GM21526 (cell line): ENCODE data around the gene ISCA2.
A peak's percentile ranks its signal among the peaks of the same experiment; 100 is the strongest.
"Not testable (repeated sequence)": the region's sequence is repeated elsewhere in the genome, so short reads cannot be mapped to it uniquely, and the experiment has no call there.

Experiments used
- ATAC-seq: cut with Tn5 transposase; IDR thresholded peaks from one replicate; pipeline ENCODE4 v1.9.1; 2021; ENCODE audit warnings: moderate library complexity; ENCODE audit not compliant: unreplicated experiment, low FRiP score

The ISCA2 gene, protein sequence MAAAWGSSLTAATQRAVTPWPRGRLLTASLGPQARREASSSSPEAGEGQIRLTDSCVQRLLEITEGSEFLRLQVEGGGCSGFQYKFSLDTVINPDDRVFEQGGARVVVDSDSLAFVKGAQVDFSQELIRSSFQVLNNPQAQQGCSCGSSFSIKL

DNA sequence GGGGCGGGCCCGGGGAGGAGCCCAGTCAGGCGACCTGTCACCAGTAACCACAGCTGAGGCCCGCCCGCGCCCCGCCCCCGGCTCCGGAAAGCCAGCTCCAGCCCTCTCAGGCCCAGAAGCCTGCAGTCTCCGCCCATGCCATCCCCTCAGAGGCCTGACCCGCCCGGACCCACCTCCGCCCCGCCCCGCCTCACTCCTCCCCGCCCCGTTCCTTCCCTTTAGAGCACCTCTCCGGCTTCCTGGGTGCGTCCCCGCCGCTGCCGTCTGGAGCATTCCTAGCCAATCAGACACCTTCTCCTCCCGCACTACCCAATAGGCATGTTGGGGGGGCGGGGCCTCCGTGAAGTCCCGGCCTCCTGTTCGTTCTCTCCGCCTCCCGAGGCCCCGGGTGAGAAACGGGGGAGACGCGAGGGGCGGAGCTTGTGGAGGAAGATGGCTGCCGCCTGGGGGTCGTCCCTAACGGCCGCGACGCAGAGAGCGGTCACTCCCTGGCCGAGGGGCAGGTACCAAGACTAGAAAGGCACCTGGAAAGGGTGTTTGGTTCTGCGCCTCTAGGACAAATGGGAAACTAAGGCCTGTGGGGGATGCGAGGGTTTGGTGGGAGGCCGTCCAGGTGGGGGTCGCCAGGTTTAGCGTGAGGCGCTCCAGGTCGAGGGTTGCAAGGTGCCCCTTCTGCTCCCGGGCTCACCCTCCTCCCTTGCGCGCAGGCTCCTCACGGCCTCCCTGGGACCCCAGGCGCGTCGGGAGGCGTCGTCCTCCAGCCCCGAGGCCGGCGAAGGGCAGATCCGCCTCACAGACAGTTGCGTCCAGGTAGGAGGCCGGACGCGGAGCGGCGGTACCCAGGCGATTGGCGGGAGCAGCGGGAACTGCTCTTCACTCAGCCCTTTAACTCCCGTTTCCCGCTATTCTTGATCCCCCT lies at the start of gene ISCA2:
TSS of gene ISCA2 (plus strand) at position 423 of the 919 bp plus-strand sequence. CDS start at position 433, 10 bp downstream.
- ATAC-seq: peak; percentile 84

DNA sequence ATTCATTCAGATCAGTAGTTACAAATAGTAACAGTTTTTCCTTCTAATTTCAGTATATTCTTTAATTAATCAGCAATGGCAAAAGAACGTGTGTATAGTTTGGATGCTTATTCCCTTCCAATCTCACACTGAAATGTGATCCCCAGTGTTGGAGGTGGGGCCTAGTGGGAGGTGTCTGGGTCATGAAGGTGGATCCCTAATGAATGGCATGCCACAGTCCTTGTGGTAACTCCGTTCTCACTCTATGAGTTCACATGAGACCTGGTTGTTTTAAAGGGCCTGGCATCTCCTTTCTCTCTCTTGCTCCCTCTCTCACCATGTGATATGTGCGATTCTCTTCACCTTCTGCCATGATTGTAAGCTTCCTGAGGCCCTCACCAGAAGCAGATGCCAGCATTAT lies 48.7 kb upstream of the ISCA2 start:
- ATAC-seq: no peak

DNA sequence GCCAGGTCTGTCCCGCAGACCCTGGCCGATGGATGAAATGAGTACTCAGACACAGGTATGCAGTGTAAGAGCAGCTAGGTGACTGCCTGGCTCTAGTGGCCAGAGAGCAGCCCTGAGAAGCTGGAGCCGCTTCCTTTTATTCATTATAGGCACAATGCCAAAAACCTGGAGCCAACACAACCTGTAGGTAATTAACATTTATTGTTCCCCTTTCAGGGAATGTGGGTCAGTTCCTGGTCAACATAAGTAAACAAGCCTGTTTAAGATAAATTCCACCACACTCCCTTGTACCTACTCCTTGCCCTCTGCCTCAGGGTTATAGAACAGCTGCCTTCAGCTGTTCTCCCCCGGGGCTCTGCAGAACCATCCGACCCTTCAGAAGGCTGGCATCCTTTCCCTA lies 39.2 kb upstream of the ISCA2 start:
- ATAC-seq: not testable (repeated sequence)

DNA sequence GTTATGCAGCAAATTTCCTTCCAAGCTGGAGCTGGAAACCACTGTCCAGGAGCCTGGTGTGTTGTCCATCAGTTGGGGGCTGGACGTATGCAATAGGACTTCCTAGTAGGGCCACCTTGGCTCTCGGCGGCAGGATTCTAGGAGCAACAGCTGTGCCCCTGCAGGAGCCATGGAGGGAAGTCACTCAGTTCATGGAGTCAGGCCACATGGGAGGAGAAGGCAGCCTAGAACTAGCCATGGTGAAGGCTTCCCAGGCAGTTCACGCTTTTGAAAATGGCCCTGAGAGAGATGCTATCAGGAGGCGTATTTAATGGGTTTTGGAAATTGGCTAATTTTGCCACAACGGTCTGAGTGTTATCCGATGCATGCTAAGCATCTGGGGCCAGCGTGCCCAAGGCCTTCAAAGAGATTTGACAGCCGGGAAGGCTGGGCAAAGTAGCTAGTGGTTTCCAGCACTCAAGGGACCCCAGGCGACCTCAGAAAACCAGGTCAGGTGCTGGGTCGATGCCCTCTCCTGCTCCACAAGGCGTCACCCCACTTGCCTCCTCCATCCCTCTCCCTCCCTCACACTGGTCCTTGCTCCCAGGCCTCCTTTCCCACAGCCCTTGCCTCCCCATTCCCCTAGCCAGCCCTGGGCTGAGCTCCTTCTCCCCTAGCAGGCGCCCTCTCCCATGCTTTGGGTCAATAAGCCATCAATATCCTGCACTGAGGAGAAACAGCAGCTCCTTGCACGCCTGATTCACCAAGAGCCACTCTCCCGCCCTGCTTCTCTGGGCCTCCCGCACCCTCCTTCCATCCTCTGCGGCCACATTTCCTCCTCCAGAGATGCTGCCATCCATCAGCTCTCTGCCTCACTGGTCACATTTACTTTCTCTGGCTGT lies 36.6 kb upstream of the ISCA2 start:
- no peak for ATAC-seq

DNA sequence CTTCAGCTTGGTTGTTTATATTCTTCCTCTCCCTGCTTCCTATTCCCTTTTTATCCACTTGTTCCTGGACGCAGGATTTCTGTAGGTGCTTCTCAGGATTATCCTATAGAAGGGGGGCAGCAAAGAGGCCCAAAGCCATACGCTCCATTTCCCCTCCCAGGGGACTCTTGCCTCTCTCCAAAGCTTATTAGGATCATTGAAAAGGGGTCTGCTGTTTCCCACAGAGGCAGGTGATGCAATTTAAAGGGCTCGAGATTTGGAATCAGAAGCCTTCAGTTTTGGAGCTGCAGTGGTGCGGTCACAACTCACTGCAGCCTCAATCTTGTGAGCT lies 36.0 kb upstream of the ISCA2 start:
- ATAC-seq: no peak

DNA sequence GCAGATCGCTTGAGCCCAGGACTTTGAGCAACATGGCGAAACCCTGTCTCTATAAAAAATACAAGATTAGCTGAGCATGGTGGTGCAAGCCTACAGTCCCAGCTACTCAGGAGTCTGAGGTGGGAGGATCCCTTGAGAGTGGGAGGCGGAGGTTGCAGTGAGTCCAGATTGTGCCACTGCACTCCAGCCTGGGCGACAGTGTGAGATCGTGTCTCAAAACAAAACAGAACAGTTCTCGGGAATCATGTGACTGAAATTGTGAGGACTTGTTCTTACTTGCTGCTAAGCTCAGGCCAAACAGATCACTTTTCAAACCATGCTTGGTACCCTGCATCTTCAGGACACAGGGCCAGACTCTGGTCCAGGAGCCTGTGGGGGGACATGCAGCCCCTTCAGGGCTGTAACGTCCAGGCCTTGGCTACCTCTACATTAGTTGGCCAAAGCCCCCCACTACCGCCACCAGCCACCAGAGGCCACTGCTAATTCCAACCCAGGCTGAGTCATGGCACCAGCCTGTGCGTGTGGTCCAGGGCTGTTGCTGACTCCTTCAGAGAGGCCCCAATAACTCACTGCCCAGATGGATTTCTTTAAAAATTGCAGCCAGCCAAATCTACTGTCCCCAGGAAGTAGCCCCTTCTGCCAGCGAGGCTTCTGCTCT lies 34.1 kb upstream of the ISCA2 start:
- ATAC-seq: no peak

DNA sequence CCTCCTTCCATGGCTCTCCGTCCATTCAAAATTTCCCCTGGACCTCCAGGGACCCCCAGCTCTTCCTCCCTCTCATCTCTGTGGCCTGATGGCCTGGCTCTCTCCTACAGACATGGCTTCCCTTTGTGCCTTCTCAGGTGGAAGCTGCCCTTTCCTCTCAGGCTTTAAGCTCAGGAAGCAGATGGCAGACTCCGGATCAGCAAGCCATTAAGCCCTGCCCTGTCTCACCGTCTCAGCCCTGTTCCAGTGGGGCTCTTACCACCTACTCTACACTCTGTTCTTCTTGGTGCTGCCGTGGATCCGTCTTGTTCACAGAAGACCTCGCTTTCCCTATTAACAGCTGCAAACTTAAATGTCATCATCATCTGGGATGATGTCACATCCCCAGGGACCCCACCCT lies 33.6 kb upstream of the ISCA2 start:
- no peak for ATAC-seq

DNA sequence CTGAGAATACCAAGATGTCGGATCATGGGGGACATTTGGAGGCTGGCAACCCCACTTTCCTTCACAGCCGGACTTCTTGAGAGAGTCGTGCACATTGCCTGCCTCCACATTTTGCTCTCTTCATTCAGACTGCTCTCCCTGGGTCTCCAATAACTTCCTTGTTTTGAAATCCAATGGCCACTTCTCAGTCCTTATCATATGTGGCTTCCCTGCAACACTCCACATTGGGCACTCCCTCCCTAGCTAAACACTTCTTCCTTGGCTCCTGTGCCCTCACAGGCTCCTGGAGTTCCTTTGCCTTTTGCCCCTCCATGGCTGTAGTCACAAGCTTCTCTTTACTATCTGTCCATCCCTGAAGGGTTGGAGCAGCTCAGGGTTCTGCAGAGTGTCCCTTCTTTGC lies 30.6 kb upstream of the ISCA2 start:
- ATAC-seq: no peak

DNA sequence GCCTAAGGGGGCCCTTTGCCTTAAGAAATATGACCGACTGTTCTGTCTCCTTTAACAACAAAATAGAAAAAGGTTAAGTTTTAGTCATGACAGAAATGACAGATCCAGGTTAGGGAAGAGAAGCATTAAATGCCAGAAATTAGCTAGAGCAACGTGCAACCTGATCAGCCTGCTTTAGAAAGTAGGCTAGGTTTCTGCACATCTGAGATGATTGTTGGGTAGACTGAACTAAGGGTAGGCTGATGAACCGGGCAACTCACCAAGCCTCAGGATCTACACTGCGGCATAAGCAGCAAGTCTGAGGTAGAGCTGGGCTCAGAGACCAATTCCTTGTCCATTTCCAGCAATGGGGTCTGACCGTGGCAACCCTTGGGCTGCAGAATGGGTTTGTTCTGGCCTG lies 29.9 kb upstream of the ISCA2 start:
- ATAC-seq: no peak

DNA sequence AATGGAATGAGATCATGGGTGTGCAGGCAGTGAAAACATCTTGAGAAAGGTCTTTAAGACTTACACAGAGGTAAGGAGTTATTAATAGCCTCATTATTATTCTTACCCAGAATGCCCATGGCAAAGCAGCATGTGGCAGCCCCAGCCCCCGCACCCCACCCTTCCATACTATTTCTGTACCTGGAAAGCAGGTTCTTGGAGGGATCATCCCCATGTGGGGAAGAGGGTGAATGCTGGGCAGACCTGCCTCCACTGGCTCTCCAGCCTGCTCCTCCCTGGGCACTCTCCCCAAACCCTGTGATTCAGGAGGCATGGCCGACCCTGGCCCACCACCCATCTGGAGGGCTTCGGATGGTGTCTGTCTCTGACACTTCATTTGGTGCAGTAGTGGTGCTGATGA lies 28.8 kb upstream of the ISCA2 start:
- ATAC-seq: no peak

DNA sequence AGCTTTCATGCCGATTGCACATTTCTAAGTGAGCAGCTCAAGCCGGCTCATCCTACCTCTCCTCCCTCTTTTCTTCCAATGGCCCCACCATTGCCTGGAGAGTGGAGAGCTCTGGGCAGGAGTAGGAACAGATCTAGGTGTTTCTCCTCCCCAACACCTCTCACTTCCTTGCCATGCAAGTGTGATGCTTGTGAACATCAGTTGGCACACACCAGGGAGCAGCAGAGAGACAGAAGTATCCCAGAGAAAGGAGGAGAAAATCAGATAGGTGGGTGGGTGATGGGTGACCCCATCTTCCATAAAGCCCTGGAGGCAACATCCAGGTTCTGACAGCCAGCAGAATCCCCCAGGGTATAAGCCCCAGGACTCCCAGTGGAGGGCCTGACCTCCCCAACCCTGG lies 28.2 kb upstream of the ISCA2 start:
- ATAC-seq: no peak

DNA sequence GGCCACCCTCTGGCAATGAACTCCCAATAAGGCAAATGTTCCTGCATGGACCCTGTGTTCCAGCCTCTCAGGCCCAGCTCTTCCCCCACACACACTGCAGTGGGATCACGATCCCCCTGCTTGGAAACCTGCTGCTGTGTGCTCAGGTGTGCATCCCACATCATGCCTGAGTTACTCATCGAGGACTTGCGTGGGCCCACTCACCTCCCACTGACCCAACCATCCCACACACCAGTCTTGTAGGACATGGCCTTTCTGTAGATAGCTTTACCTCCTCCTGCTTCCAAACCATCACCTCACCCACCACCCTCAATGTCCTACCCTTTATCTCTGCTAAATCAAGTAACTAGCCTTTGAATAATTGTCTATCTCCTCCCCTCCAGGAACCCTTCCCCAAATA lies 25.1 kb upstream of the ISCA2 start:
- no peak for ATAC-seq

DNA sequence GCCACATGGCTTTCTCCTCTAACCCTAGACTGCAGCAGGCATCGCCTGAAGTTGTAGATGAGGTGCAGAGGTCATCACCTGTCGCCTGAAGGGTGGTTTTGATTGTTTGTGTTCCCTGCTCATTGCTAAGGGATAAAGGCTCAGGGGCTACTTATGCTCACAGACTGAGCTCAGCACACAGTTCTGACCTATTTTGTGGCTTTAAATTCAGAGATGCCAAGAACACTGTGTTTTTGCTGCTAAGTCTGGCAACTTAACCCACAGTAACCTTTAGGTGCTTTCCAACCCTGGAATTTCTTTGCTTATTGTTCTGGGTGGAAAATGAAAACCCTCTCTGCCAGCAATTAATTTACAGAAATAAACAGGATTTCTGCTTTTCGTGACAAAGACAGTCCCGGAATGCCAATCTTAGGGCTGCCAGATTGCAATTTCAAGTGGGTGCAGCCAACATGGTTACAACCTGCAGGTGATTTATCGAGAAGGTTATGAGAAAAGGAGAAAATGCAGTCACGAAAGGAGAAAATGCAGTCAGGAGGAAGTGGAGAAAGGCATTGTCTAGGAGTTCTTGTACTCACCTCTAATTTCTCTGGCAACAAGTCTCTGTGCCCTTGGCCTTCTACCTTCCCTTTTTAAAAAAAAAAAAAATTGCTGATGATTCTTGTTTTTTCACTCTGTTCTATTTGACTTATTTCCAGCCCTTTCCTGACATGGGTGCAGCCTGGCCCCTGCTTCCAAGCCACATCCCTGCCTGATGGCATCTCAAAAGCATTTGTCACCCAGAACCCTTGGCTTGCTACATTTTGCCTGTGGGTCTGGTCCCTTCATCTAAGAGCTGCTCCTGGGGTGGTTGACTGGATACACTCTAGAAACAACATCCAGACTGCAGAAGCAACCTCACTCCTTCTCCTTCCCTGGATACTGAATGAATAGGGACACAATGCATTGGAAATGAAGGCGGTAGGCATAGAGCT lies 23.7 kb upstream of the ISCA2 start:
- no peak for ATAC-seq

DNA sequence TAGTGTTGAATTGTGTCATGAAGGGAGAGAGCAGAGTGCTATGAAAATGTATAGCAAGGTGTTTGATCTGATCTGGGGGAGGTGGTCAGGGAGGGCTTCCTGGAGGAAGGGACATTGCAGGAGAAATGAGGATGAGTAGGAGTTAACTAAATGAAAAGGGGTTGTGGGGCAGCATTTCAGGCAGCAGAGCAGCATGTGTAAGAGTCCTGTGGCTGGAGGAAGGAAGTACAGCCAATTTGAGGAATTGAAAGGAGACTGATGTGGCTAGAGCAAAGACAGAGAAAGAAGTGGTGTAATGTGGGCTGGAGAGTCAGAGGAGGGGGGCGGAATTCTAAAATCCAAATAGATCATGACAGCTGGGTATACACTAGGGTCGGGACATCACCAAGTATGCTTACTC lies 21.0 kb upstream of the ISCA2 start:
- no peak for ATAC-seq

DNA sequence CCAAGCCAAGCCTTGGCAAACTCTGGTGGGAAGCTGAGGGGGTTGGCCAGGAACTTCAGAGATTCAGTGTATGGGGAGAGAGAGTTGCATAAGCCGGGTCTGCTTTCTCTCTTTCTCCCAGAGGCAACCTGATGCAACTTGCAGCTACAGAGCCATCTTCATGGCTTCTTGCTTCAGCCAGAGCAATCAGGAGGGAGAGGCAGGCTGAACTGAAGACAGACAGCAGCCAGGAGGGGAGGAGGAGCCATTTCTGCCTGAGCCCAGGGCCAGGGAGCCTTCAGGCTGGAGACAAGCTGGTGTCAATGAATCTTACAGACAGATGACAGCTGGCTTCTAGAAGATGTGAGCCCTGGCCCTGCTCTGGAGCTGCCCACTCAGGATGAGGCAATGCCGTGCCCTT lies 19.2 kb upstream of the ISCA2 start:
- no peak for ATAC-seq

DNA sequence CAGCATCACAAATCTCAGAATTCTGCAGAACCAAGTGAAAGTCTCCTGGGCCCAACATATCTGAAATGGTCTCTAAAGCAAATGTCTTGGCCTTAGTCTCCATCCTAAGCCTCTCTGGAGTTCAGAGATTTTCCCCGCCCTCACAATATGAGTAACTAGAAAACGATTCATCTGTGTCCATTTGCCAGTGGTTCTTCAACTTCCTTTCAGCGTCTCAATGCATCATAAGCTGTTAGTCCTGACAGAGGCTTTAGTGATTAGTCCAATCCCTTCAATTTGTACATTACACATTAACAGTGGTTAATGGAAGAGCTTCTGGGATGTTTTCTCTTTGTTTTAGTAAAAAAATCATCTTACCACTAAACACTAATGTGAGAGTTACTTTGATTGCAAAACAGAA lies 17.9 kb upstream of the ISCA2 start:
- ATAC-seq: no peak

DNA sequence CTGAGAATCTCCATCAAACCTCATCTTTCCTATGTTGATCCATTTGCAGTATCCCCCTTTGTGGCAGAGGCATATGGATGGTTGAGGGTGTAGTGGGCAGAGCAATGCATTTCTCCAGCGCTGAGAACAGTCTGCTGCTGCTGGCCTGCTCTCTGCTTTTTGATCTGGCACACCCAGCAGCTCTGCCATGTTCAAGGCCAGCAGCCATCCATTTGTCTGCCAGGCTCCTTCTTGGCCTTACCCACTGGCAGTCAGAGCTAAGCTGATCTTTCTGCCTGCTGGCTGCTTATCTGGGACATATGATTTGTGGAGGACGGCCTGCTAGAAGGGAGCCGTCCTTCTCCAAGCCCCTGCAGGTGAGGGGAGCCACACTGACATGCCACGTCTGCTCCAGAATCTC lies 17.5 kb upstream of the ISCA2 start:
- ATAC-seq: no peak

DNA sequence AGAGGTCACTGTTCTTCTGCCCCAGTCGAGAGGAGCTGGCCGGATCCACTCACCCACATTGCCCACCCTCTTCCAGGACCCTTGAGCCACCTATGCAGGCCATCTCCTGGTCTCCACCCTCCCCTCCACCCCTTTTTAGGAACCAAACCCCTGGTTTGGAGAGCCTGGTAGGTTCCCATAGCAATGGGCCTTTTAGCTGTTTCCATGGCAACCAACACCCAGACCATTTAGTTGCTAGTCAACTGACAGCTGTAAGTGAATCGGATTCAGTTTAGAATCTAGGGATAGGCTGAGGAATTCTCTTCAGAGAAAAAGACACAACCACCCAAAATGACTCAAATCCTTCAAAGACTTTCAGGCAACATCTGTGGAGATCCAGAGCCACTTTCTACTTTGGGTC lies 17.0 kb upstream of the ISCA2 start:
- ATAC-seq: no peak

DNA sequence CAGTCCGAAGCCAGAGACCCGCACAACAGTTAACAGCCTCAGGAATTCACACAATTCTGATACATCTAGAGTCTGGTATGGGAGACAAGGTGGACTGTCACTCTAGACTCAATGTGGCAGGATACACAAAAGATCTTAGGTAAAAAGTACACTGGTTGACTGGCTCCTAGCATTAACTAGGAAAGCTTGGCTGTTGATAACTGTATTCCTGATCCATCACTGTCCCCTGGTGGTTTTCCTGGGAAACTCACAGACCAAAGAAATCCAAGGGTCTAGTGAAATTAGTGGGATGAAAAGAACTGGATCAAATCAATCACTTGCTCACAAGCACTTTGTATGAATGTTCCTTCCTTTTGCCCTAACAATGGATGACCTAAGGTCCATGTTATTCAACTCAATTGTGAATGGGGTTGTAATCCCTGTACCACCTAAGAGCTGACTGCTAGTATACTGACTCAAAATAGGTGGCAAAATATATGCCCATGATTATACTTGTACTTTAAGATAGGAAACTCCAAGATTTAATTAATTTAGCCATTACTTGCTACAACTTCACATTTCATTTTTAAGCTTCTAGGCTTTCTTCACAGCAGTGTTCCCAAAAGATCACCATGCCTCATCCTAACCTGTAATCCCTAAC lies 14.4 kb upstream of the ISCA2 start:
- ATAC-seq: no peak
